ENCODE data around the gene SLX9.

Gene SLX9

GRCh38 chr21:44952116-44952928, 12.5 kb downstream of the SLX9 start:
- H3K23ac ChIP-seq (ENCODE audit: low read length in 2 of 2): no peak overlapping the region
- no peak for DNase-seq
- peaks cover 54% of the 10 kb centered on the region for H3K79me1 ChIP-seq (replicated peaks; ENCODE audit: low read length, poor library complexity, severe bottlenecking)
- H2BK120ac ChIP-seq (ENCODE audit: low read depth, low read length): no peak overlapping the region
- no peak overlapping the region for H4K8ac ChIP-seq (ENCODE audit: low read length)
- no peak overlapping the region for H2AK5ac ChIP-seq (ENCODE audit: low read length, severe bottlenecking)
- no peak overlapping the region for H2BK15ac ChIP-seq (ENCODE audit: low read depth, poor library complexity, severe bottlenecking)
- no peak overlapping the region for H3K18ac ChIP-seq (ENCODE audit: low read depth in 1 of 2, low read length in 2 of 2)
- no peak overlapping the region for H2BK12ac ChIP-seq (ENCODE audit: low read length in 2 of 2)
- no peak overlapping the region for H3K4me3 ChIP-seq (ENCODE audit: insufficient read depth in 1 of 2, low read depth in 1 of 2, low read length in 2 of 2)
- no peak overlapping the region for H3K4ac ChIP-seq (ENCODE audit: low read depth in 1 of 2, low read length in 2 of 2)
- H3K4me2 ChIP-seq (ENCODE audit: low read length, poor library complexity, severe bottlenecking): no peak overlapping the region
- H3K36me3 ChIP-seq (ENCODE audit: control insufficient read depth in 1 of 2, insufficient read depth in 2 of 2, low read depth in 1 of 2, low read length in 2 of 2): peaks cover 14 to 77% of the 10 kb centered on the region in 2 experiments
- 92% methylated on average over 24 of the region's 24 CpGs for WGBS
- H2BK5ac ChIP-seq (ENCODE audit: low read depth, low read length, poor library complexity, severe bottlenecking): no peak overlapping the region
- H2AFZ ChIP-seq (ENCODE audit: low read depth, low read length): no peak overlapping the region
- no peak overlapping the region for H3K27ac ChIP-seq (ENCODE audit: low read length, poor library complexity, severe bottlenecking)
- H3K27me3 ChIP-seq (ENCODE audit: control insufficient read depth in 1 of 2, insufficient read depth in 1 of 2, low read length in 2 of 2): no peaks in the 10 kb centered on the region
- H3K9me3 ChIP-seq (ENCODE audit: control insufficient read depth, low read length): no peaks in the 10 kb centered on the region
- no peak overlapping the region for H3K9ac ChIP-seq (ENCODE audit: low read length)
- peaks cover 31% of the 10 kb centered on the region for H3K4me1 ChIP-seq (ENCODE audit: control insufficient read depth, insufficient read depth, low read depth, low read length)
- H3K14ac ChIP-seq (ENCODE audit: low read length in 2 of 2): no peak overlapping the region
- no peak overlapping the region for H4K91ac ChIP-seq (ENCODE audit: low read length)

- no peak for DNase-seq
- H2BK15ac ChIP-seq (ENCODE audit: low read depth, poor library complexity, severe bottlenecking): no peak overlapping the region
- peaks cover 14 to 77% of the 10 kb centered on the region in 2 experiments for H3K36me3 ChIP-seq (ENCODE audit: control insufficient read depth in 1 of 2, insufficient read depth in 2 of 2, low read depth in 1 of 2, low read length in 2 of 2)
Measured at GRCh38 chr21:44952929-44953627, 13.2 kb downstream of the SLX9 start.

GRCh38 chr21:44953628-44954021, 13.8 kb downstream of the SLX9 start:
- H3K18ac ChIP-seq (ENCODE audit: low read depth in 1 of 2, low read length in 2 of 2): no peak overlapping the region
- H2BK5ac ChIP-seq (ENCODE audit: low read depth, low read length, poor library complexity, severe bottlenecking): no peak overlapping the region
- H2AFZ ChIP-seq (ENCODE audit: low read depth, low read length): no peak overlapping the region
- no peak overlapping the region for H3K27ac ChIP-seq (ENCODE audit: low read length, poor library complexity, severe bottlenecking)
- DNase-seq: no peak
- H3K9me3 ChIP-seq (ENCODE audit: control insufficient read depth, low read length): no peaks in the 10 kb centered on the region
- no peak overlapping the region for H2BK15ac ChIP-seq (ENCODE audit: low read depth, poor library complexity, severe bottlenecking)
- no peaks in the 10 kb centered on the region for H3K27me3 ChIP-seq (ENCODE audit: control insufficient read depth in 1 of 2, insufficient read depth in 1 of 2, low read length in 2 of 2)
- H3K23ac ChIP-seq (ENCODE audit: low read length in 2 of 2): no peak overlapping the region
- no peak overlapping the region for H3K9ac ChIP-seq (ENCODE audit: low read length)
- peaks cover 43% of the 10 kb centered on the region for H3K4me1 ChIP-seq (ENCODE audit: control insufficient read depth, insufficient read depth, low read depth, low read length)
- H4K91ac ChIP-seq (ENCODE audit: low read length): no peak overlapping the region
- H2BK12ac ChIP-seq (ENCODE audit: low read length in 2 of 2): no peak overlapping the region
- no peak overlapping the region for H2BK120ac ChIP-seq (ENCODE audit: low read depth, low read length)
- H2AK5ac ChIP-seq (ENCODE audit: low read length, severe bottlenecking): no peak overlapping the region
- H3K79me1 ChIP-seq (replicated peaks; ENCODE audit: low read length, poor library complexity, severe bottlenecking): peaks cover 46% of the 10 kb centered on the region
- H3K4ac ChIP-seq (ENCODE audit: low read depth in 1 of 2, low read length in 2 of 2): no peak overlapping the region
- H3K36me3 ChIP-seq (ENCODE audit: control insufficient read depth in 1 of 2, insufficient read depth in 2 of 2, low read depth in 1 of 2, low read length in 2 of 2): peaks cover 14 to 75% of the 10 kb centered on the region in 2 experiments
- H3K14ac ChIP-seq (ENCODE audit: low read length in 2 of 2): no peak overlapping the region
- no peak overlapping the region for H3K4me2 ChIP-seq (ENCODE audit: low read length, poor library complexity, severe bottlenecking)
- no peak overlapping the region for H4K8ac ChIP-seq (ENCODE audit: low read length)
- H3K4me3 ChIP-seq (ENCODE audit: insufficient read depth in 1 of 2, low read depth in 1 of 2, low read length in 2 of 2): no peak overlapping the region
- WGBS: 96% methylated on average over 13 of the region's 13 CpGs

More at GRCh38 chr21:44952929-44953627, 13.2 kb downstream of the SLX9 start:
- no peak overlapping the region for H3K9ac ChIP-seq (ENCODE audit: low read length)
- no peaks in the 10 kb centered on the region for H3K27me3 ChIP-seq (ENCODE audit: control insufficient read depth in 1 of 2, insufficient read depth in 1 of 2, low read length in 2 of 2)
- peaks cover 37% of the 10 kb centered on the region for H3K4me1 ChIP-seq (ENCODE audit: control insufficient read depth, insufficient read depth, low read depth, low read length)
- H3K27ac ChIP-seq (ENCODE audit: low read length, poor library complexity, severe bottlenecking): no peak overlapping the region
- H4K8ac ChIP-seq (ENCODE audit: low read length): no peak overlapping the region
- no peak overlapping the region for H3K4me3 ChIP-seq (ENCODE audit: insufficient read depth in 1 of 2, low read depth in 1 of 2, low read length in 2 of 2)
- no peaks in the 10 kb centered on the region for H3K9me3 ChIP-seq (ENCODE audit: control insufficient read depth, low read length)
- no peak overlapping the region for H3K23ac ChIP-seq (ENCODE audit: low read length in 2 of 2)
- 95% methylated on average over 23 of the region's 25 CpGs for WGBS
- H3K14ac ChIP-seq (ENCODE audit: low read length in 2 of 2): no peak overlapping the region
- no peak overlapping the region for H2BK5ac ChIP-seq (ENCODE audit: low read depth, low read length, poor library complexity, severe bottlenecking)
- no peak overlapping the region for H2BK12ac ChIP-seq (ENCODE audit: low read length in 2 of 2)
- H3K18ac ChIP-seq (ENCODE audit: low read depth in 1 of 2, low read length in 2 of 2): no peak overlapping the region
- H2AFZ ChIP-seq (ENCODE audit: low read depth, low read length): no peak overlapping the region
- no peak overlapping the region for H2BK120ac ChIP-seq (ENCODE audit: low read depth, low read length)
- H4K91ac ChIP-seq (ENCODE audit: low read length): no peak overlapping the region
- H3K4ac ChIP-seq (ENCODE audit: low read depth in 1 of 2, low read length in 2 of 2): no peak overlapping the region
- H3K79me1 ChIP-seq (replicated peaks; ENCODE audit: low read length, poor library complexity, severe bottlenecking): peaks cover 50% of the 10 kb centered on the region
- no peak overlapping the region for H2AK5ac ChIP-seq (ENCODE audit: low read length, severe bottlenecking)
- no peak overlapping the region for H3K4me2 ChIP-seq (ENCODE audit: low read length, poor library complexity, severe bottlenecking)

GRCh38 chr21:44954281-44954771, 14.5 kb downstream of the SLX9 start:
- H3K9ac ChIP-seq (ENCODE audit: low read length): no peak overlapping the region
- no peak overlapping the region for H2BK15ac ChIP-seq (ENCODE audit: low read depth, poor library complexity, severe bottlenecking)
- no peak overlapping the region for H3K4me2 ChIP-seq (ENCODE audit: low read length, poor library complexity, severe bottlenecking)
- no peak overlapping the region for H3K18ac ChIP-seq (ENCODE audit: low read depth in 1 of 2, low read length in 2 of 2)
- H3K23ac ChIP-seq (ENCODE audit: low read length in 2 of 2): no peak overlapping the region
- no peak overlapping the region for H2BK5ac ChIP-seq (ENCODE audit: low read depth, low read length, poor library complexity, severe bottlenecking)
- H3K27ac ChIP-seq (ENCODE audit: low read length, poor library complexity, severe bottlenecking): no peak overlapping the region
- no peak overlapping the region for H3K4ac ChIP-seq (ENCODE audit: low read depth in 1 of 2, low read length in 2 of 2)
- no peak overlapping the region for H3K14ac ChIP-seq (ENCODE audit: low read length in 2 of 2)
- H2BK120ac ChIP-seq (ENCODE audit: low read depth, low read length): no peak overlapping the region
- peaks cover 40% of the 10 kb centered on the region for H3K79me1 ChIP-seq (replicated peaks; ENCODE audit: low read length, poor library complexity, severe bottlenecking)
- no peak overlapping the region for H2AK5ac ChIP-seq (ENCODE audit: low read length, severe bottlenecking)
- H4K91ac ChIP-seq (ENCODE audit: low read length): peak overlapping the region; percentile 62
- H3K27me3 ChIP-seq (ENCODE audit: control insufficient read depth in 1 of 2, insufficient read depth in 1 of 2, low read length in 2 of 2): no peaks in the 10 kb centered on the region
- no peak overlapping the region for H2AFZ ChIP-seq (ENCODE audit: low read depth, low read length)
- WGBS: 97% methylated on average over 21 of the region's 22 CpGs
- H3K36me3 ChIP-seq (ENCODE audit: control insufficient read depth in 1 of 2, insufficient read depth in 2 of 2, low read depth in 1 of 2, low read length in 2 of 2): peaks cover 14 to 70% of the 10 kb centered on the region in 2 experiments
- H3K4me3 ChIP-seq (ENCODE audit: insufficient read depth in 1 of 2, low read depth in 1 of 2, low read length in 2 of 2): no peak overlapping the region
- H3K9me3 ChIP-seq (ENCODE audit: control insufficient read depth, low read length): no peaks in the 10 kb centered on the region
- peaks cover 49% of the 10 kb centered on the region for H3K4me1 ChIP-seq (ENCODE audit: control insufficient read depth, insufficient read depth, low read depth, low read length)
- no peak overlapping the region for H2BK12ac ChIP-seq (ENCODE audit: low read length in 2 of 2)
- no peak overlapping the region for H4K8ac ChIP-seq (ENCODE audit: low read length)
- DNase-seq: no peak

Data from mesenchymal stem cell (in vitro differentiated cells and primary cell).